Spleen (tissue), 11 donors: ENCODE measurements around the gene SERINC1. TPM values are rescaled to one million over a fixed set of nuclear protein-coding genes. Genes with fewer than 3 reads are reported as not detected.

ENCODE experiments used
- DNase-seq: peaks from one replicate; pipeline ENCODE4 v3.0.0-alpha.2; 2020
- H3K27ac ChIP-seq, 8 donors: fragments of 200-600 bp; sonication (generic) in 7 of 8; 1 replicate in 4 of 8; 2 replicates in 4 of 8; pipeline versions ENCODE4 v1.5.0 to v1.8.0; 2016 to 2021; ENCODE audit warnings: inconsistent platforms in 4 of 8, mild to moderate bottlenecking in 4 of 8, moderate library complexity in 1 of 8
- H3K27me3 ChIP-seq, 7 donors: fragments of 200-600 bp; sonication (generic) in 6 of 7; replicated peaks in 1 of 7; 1 replicate in 4 of 7; 2 replicates in 3 of 7; pipeline versions ENCODE4 v1.5.0 to v1.8.0; 2016 to 2021; ENCODE audit warnings: inconsistent platforms in 3 of 7, mild to moderate bottlenecking in 1 of 7
- H3K36me3 ChIP-seq, 6 donors: fragments of 200-600 bp; sonication (generic) in 5 of 6; 1 replicate in 4 of 6; 2 replicates in 2 of 6; pipeline versions ENCODE4 v1.5.0 to v1.8.0; 2016 to 2021; ENCODE audit warnings: inconsistent platforms in 2 of 6
- H3K4me1 ChIP-seq, 6 donors: fragments of 200-600 bp; sonication (generic) in 5 of 6; 1 replicate in 3 of 6; 2 replicates in 3 of 6; pipeline versions ENCODE4 v1.5.0 to v1.8.0; 2016 to 2021; ENCODE audit warnings: inconsistent platforms in 3 of 6
- H3K4me3 ChIP-seq, 8 donors: fragments of 200-600 bp; sonication (generic) in 7 of 8; 1 replicate in 4 of 8; 2 replicates in 4 of 8; pipeline versions ENCODE4 v1.5.0 to v1.8.0; 2016 to 2021; ENCODE audit warnings: inconsistent platforms in 4 of 8, mild to moderate bottlenecking in 4 of 8, moderate library complexity in 2 of 8
- H3K9me3 ChIP-seq, 8 donors: fragments of 200-600 bp; sonication (generic) in 7 of 8; 1 replicate in 4 of 8; 2 replicates in 4 of 8; pipeline versions ENCODE4 v1.5.0 to v1.8.0; 2016 to 2021; ENCODE audit warnings: inconsistent platforms in 4 of 8
- CTCF ChIP-seq, 11 experiments: fragments of 200-600 bp in 7 of 11; fragments of 450-650 bp in 4 of 11; sonication (generic) in 4 of 11; IDR thresholded peaks in 8 of 11; conservative IDR thresholded peaks in 3 of 11; 1 replicate in 7 of 11; 2 replicates in 4 of 11; pipeline versions ENCODE4 v1.4.0 to v1.8.0; 2016 to 2021; ENCODE audit warnings: antibody characterized with exemption in 11 of 11, inconsistent platforms in 4 of 11, mild to moderate bottlenecking in 1 of 11
- POLR2A ChIP-seq, 3 donors: fragments of 450-650 bp; IDR thresholded peaks; one replicate each; pipeline ENCODE4 v1.5.1; 2017; ENCODE audit warnings: antibody characterized with exemption in 3 of 3, mild to moderate bottlenecking in 1 of 3
- POLR2AphosphoS5 ChIP-seq, 3 donors: sonication (generic); formaldehyde crosslinking; IDR thresholded peaks; one replicate each; pipeline ENCODE4 v1.5.1; 2017; ENCODE audit warnings: antibody characterized with exemption in 3 of 3
- WGBS, 5 donors: extraction: QIAGEN DNeasy Blood & Tissue Kit in 3 of 5; methylation state at CpG; one replicate each; pipeline versions ENCODE4 v1.1.5 to v1.1.7; 2013 to 2018; 5-methylcytosine and 5-hydroxymethylcytosine counted together
- intact Hi-C: fragments of 100-400 bp; cut with DNase I; formaldehyde crosslinking; loops from one replicate; pipeline ENCODE4 v1.15.0; 2023; ENCODE audit warnings: low total_unique reads
- polyA plus RNA-seq, 3 donors: library from polyadenylated mRNA; stranded (reverse); fragments of 200-250 nt; gene quantifications; one replicate each; pipeline ENCODE4 v1.2.1, GENCODE V29; 2013
- small RNA-seq, 4 donors: library from RNA; depleted of rRNA; stranded (forward); fragments of <200 nt; gene quantifications; one replicate each; pipeline ENCODE3, GENCODE V24; 2016
- total RNA-seq, 7 donors: library from RNA; depleted of rRNA in 3 of 7; stranded (reverse); fragments of >200 nt in 3 of 7; fragmentation: NEBNext Ultra II Directional in 4 of 7; extraction: Animal tissue kit (Norgen Biotek cat#: 25700) in 4 of 7; gene quantifications; one replicate each; pipeline versions ENCODE4 v1.1.0 to v1.2.1, GENCODE V29; 2016 to 2021
- donor health status: healthy with polysubstance abuse.
- donor health status: DM: no; HTN: no; CAD: no; lungs with moderate emphysema.
- donor health status: DM: no; HTN: no; CAD: no.
- donor health status: Bipolar disorder and iron deficiency.
- donor health status: healthy.
- donor health status: DM: no; HTN: no; CAD: no.
- donor health status: DM: yes; HTN: yes; CAD: no.

The SERINC1 gene
- total and polyA plus RNA-seq, 10 donors = 26.6 to 191 (median 145) TPM

GRCh38 chr6:122394016-122394415 is 77.6 kb downstream of the SERINC1 start:
- no peak for DNase-seq
- Histone ChIP-seq H3K4me1 (peaks cover 0 to 5% (median 3%) of the 10 kb centered on the region in 6 donors), H3K27ac (no peak overlapping the region), H3K4me3 (no peak overlapping the region), H3K27me3 (peaks cover 0 to 5% (median 0%) of the 10 kb centered on the region in 7 donors), H3K9me3 (no peaks in the 10 kb centered on the region), H3K36me3 (no peaks in the 10 kb centered on the region)
- intact Hi-C loops = no loop called here
- WGBS, 5 donors = 72 to 87% (median 78%) methylated on average over 5 of the region's 5 CpGs
- TF ChIP-seq CTCF (IDR thresholded peaks at IDR 0.05 in 8 of 11, conservative IDR thresholded peaks at IDR 0.05 in 3 of 11) (no peak), POLR2A (IDR thresholded peaks at IDR 0.05) (no peak), POLR2AphosphoS5 (IDR thresholded peaks at IDR 0.05) (no peak)

- Histone ChIP-seq H3K36me3 (no peaks in the 10 kb centered on the region), H3K9me3 (no peaks in the 10 kb centered on the region), H3K27me3 (peaks cover 0 to 5% (median 0%) of the 10 kb centered on the region in 7 donors), H3K27ac (no peak overlapping the region), H3K4me3 (no peak overlapping the region), H3K4me1 (no peaks in the 10 kb centered on the region)
- DNase-seq = no peak
- TF ChIP-seq POLR2A (IDR thresholded peaks at IDR 0.05) = no peak
- no peak for TF ChIP-seq CTCF (IDR thresholded peaks at IDR 0.05 in 8 of 11, conservative IDR thresholded peaks at IDR 0.05 in 3 of 11)
- TF ChIP-seq POLR2AphosphoS5 (IDR thresholded peaks at IDR 0.05) = no peak
- 52 to 81% (median 76%) methylated on average over 8 of the region's 8 CpGs for WGBS, 5 donors
- intact Hi-C loops = no loop called here
Measured at GRCh38 chr6:122393351-122393896, 78.2 kb downstream of the SERINC1 start.

Small RNAs within 50 kb of the gene (small RNA-seq; reads per million reads assigned to genes)
- 0 reads per million in 4 donors for gene Z99129.1

Other genes with a start within 250 kb of the SERINC1 start
- 10 to 100 TPM in 5 of 7 donors, 1 to 10 TPM in 2; 7.5 to 18.2 (median 14.9) TPM for gene HSF2, start 72.2 kb downstream of the SERINC1 start, total RNA-seq
- gene HSF2, start 72.2 kb downstream of the SERINC1 start, polyA plus RNA-seq = 10 to 100 TPM in 1 of 3 donors, 1 to 10 TPM in 2; 8.5 to 11.2 (median 9.4) TPM
- gene PKIB, start 138.6 kb upstream of the SERINC1 start, total RNA-seq = 1 to 10 TPM in 4 of 7 donors, under 1 TPM in 1, not detected in 2; 0.94 to 3.0 (median 1.7) TPM
- gene PKIB, start 138.6 kb upstream of the SERINC1 start, polyA plus RNA-seq = 1 to 10 TPM in 2 of 3 donors, under 1 TPM in 1; 0.85 to 2.9 (median 1.2) TPM